NB4 (cell line): ENCODE data around the gene BRPF3.

Source experiments
- DNase-seq: peaks from one replicate; pipeline ENCODE4 v3.0.0; 2010; ENCODE audit warnings: low read depth
- H3K4me3 ChIP-seq: one replicate; pipeline ENCODE4 v1.5.1; 2011; ENCODE audit warnings: mild to moderate bottlenecking, low read depth, low read length, moderate library complexity
- CTCF ChIP-seq: IDR thresholded peaks from one replicate; pipeline ENCODE4 v1.5.1; 2012; ENCODE audit warnings: low read depth, low read length
- MAX ChIP-seq: IDR thresholded peaks from 2 replicates; pipeline ENCODE4 v1.6.1; 2011; ENCODE audit warnings: low read depth, low read length
- MYC ChIP-seq: IDR thresholded peaks from 2 replicates; pipeline ENCODE4 v1.6.1; 2011; ENCODE audit warnings: low read depth, low read length
- POLR2A ChIP-seq: IDR thresholded peaks from 2 replicates; pipeline ENCODE4 v1.6.1; 2011; ENCODE audit warnings: mild to moderate bottlenecking; ENCODE audit not compliant: insufficient read length; ENCODE audit errors: extremely low read depth

The BRPF3 gene

DNA sequence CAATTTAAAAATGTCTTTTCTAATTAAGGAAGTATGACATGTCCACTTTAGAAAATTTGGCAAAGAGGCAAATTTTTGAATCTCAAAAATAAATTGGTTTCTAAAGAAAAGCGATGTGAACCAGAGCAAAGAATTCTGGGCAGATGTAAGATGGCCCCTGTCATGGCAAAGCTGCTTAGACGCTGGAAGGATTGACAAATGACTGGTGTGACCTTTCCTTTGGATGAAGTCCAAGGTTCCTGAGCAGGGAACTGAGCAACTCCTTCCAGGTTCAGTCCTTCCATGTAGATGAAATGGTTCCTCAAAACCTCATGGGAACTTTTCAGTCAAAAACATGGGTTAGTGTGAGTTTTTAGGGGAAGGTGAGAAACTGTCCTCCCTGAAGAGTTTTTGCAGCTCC lies 25.1 kb downstream of the BRPF3 start:
- TF ChIP-seq CTCF (no peak), MAX (no peak), MYC (no peak), POLR2A (no peak)
- H3K4me3 ChIP-seq = no peak overlapping the region
- DNase-seq = no peak

- no peak for DNase-seq
- no peak overlapping the region for H3K4me3 ChIP-seq
- TF ChIP-seq POLR2A (no peak), MYC (no peak), MAX (no peak), CTCF (no peak)
Observed at GRCh38 chr6:36222924-36223323, 26.4 kb downstream of the BRPF3 start.

GRCh38 chr6:36223706-36224105 lies 27.2 kb downstream of the BRPF3 start:
- DNase-seq = no peak
- no peak for TF ChIP-seq CTCF
- no peak for TF ChIP-seq MYC
- no peak for TF ChIP-seq POLR2A
- TF ChIP-seq MAX = no peak
- H3K4me3 ChIP-seq = no peak overlapping the region

GRCh38 chr6:36224918-36225461 lies 28.4 kb downstream of the BRPF3 start:
- TF ChIP-seq POLR2A (no peak), MAX (no peak), MYC (no peak), CTCF (no peak)
- peak; percentile 32 for DNase-seq
- H3K4me3 ChIP-seq = no peak overlapping the region

GRCh38 chr6:36226438-36227047 lies 30.0 kb downstream of the BRPF3 start:
- DNase-seq = no peak
- H3K4me3 ChIP-seq = no peak overlapping the region
- no peak for TF ChIP-seq CTCF
- TF ChIP-seq MYC = no peak
- TF ChIP-seq POLR2A = no peak
- TF ChIP-seq MAX = no peak
